ENCODE results near the gene ATXN2. TPM values are rescaled to one million over a fixed set of nuclear protein-coding genes. Genes with fewer than 3 reads are reported as not detected.
A peak's percentile ranks its signal among the peaks of the same experiment; 100 is the strongest.
"Not testable (repeated sequence)": the region's sequence is repeated elsewhere in the genome, so short reads cannot be mapped to it uniquely, and the experiment has no call there.

Gene ATXN2
- polyA plus RNA-seq, 1 donor = 54.3 TPM

DNA sequence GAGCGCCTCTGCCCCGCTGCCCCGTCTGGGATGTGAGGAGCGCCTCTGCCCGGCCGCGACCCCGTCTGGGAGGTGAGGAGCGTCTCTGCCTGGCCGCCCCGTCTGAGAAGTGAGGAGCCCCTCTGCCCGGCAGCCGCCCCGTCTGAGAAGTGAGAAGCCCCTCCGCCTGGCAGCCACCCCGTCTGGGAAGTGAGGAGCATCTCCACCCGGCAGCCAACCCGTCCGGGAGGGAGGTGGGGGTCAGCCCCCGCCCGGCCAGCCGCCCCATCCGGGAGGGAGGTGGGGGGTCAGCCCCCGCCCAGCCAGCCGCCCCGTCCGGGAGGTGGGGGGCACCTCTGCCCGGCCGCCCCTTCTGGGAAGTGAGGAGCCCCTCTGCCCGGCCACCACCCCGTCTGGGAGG, 91.9 kb downstream of the ATXN2 start:
- H3K27me3 ChIP-seq (ENCODE audit: control insufficient read depth, insufficient read depth, low read length); H3K4me1 ChIP-seq (ENCODE audit: control insufficient read depth, insufficient read depth, low read length); H3K9me3 ChIP-seq (ENCODE audit: control insufficient read depth, low read depth, low read length); H3K27ac ChIP-seq (ENCODE audit: low read length); H3K4me3 ChIP-seq (ENCODE audit: low read length); DNase-seq: not testable (repeated sequence)
- H3K36me3 ChIP-seq (ENCODE audit: control insufficient read depth, insufficient read depth, low read length) = peaks cover 57% of the 10 kb centered on the region
- no CpG with 5 or more reads among the region's 31 CpGs for WGBS (ENCODE audit: insufficient coverage, low lambda C conversion rate)

- 100% methylated on average over 1 of the region's 2 CpGs for WGBS (ENCODE audit: insufficient coverage, low lambda C conversion rate)
- no peaks in the 10 kb centered on the region for H3K9me3 ChIP-seq (ENCODE audit: control insufficient read depth, low read depth, low read length)
- H3K4me3 ChIP-seq (ENCODE audit: low read length) = no peak overlapping the region
- DNase-seq = no peak
- no peak overlapping the region for H3K27ac ChIP-seq (ENCODE audit: low read length)
- H3K4me1 ChIP-seq (ENCODE audit: control insufficient read depth, insufficient read depth, low read length) = no peaks in the 10 kb centered on the region
- H3K36me3 ChIP-seq (ENCODE audit: control insufficient read depth, insufficient read depth, low read length) = peaks cover 55% of the 10 kb centered on the region
- H3K27me3 ChIP-seq (ENCODE audit: control insufficient read depth, insufficient read depth, low read length) = no peaks in the 10 kb centered on the region
These were observed 92.9 kb downstream of the ATXN2 start for GRCh38 chr12:111506260-111506659.

DNA sequence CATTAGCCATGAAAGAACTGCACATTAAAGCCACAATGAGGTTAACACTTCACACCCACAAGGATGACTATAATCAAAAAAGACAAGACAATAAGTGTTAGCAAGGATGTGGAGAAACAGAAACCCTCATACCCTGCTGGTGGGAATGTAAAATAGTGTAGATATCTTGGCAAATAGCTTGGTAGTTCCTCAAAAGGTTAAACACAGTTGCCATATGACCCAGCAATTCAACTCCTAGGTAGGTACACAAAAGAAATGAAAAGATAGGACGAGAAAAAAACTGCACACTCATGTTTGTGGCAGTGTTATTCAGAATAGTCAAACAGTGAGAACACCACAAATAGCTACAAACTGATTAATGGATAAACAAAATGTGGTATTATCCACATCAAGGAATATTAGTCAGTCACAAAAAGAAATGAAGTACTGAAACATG, 93.5 kb downstream of the ATXN2 start:
- WGBS (ENCODE audit: insufficient coverage, low lambda C conversion rate) = 60% methylated on average over 1 of the region's 1 CpG
- H3K9me3 ChIP-seq (ENCODE audit: control insufficient read depth, low read depth, low read length) = no peaks in the 10 kb centered on the region
- no peak overlapping the region for H3K27ac ChIP-seq (ENCODE audit: low read length)
- H3K4me3 ChIP-seq (ENCODE audit: low read length) = no peak overlapping the region
- peaks cover 53% of the 10 kb centered on the region for H3K36me3 ChIP-seq (ENCODE audit: control insufficient read depth, insufficient read depth, low read length)
- no peaks in the 10 kb centered on the region for H3K4me1 ChIP-seq (ENCODE audit: control insufficient read depth, insufficient read depth, low read length)
- H3K27me3 ChIP-seq (ENCODE audit: control insufficient read depth, insufficient read depth, low read length) = no peaks in the 10 kb centered on the region
- no peak for DNase-seq

GRCh38 chr12:111503116-111503515, 96.0 kb downstream of the ATXN2 start:
- WGBS (ENCODE audit: insufficient coverage, low lambda C conversion rate) = 100% methylated on average over 1 of the region's 1 CpG
- DNase-seq = no peak
- Histone ChIP-seq H3K27ac (ENCODE audit: low read length) (no peak overlapping the region), H3K9me3 (ENCODE audit: control insufficient read depth, low read depth, low read length) (no peaks in the 10 kb centered on the region), H3K36me3 (ENCODE audit: control insufficient read depth, insufficient read depth, low read length) (peaks cover 46% of the 10 kb centered on the region), H3K27me3 (ENCODE audit: control insufficient read depth, insufficient read depth, low read length) (no peaks in the 10 kb centered on the region), H3K4me1 (ENCODE audit: control insufficient read depth, insufficient read depth, low read length) (no peaks in the 10 kb centered on the region), H3K4me3 (ENCODE audit: low read length) (no peak overlapping the region)

DNA sequence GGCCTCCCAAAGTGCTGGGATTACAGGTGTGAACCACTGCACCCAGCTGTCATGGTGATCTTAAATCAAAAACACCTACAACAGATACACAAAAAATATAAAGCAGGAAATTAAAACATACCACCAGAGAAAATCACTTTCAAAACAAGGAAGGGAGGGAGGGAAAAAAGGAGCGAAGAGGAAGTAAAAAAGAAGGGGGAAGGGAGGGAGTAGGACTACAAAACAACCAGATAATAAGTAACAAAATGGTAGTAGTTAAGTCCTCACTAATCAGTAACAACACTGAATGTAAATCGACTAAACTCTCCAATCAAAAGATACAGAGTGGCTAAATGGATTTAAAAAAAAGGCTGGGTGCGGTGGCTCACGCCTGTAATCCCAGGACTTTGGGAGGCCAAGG, 104.4 kb downstream of the ATXN2 start:
- 96% methylated on average over 2 of the region's 4 CpGs for WGBS (ENCODE audit: insufficient coverage, low lambda C conversion rate)
- Histone ChIP-seq H3K36me3 (ENCODE audit: control insufficient read depth, insufficient read depth, low read length) (peaks cover 56% of the 10 kb centered on the region), H3K27ac (ENCODE audit: low read length) (no peak overlapping the region), H3K27me3 (ENCODE audit: control insufficient read depth, insufficient read depth, low read length) (no peaks in the 10 kb centered on the region), H3K4me1 (ENCODE audit: control insufficient read depth, insufficient read depth, low read length) (no peaks in the 10 kb centered on the region), H3K4me3 (ENCODE audit: low read length) (no peak overlapping the region), H3K9me3 (ENCODE audit: control insufficient read depth, low read depth, low read length) (no peaks in the 10 kb centered on the region)
- no peak for DNase-seq

GRCh38 chr12:111492979-111493378, 106.1 kb downstream of the ATXN2 start:
- H3K27me3 ChIP-seq (ENCODE audit: control insufficient read depth, insufficient read depth, low read length); H3K9me3 ChIP-seq (ENCODE audit: control insufficient read depth, low read depth, low read length); H3K27ac ChIP-seq (ENCODE audit: low read length); DNase-seq; H3K4me3 ChIP-seq (ENCODE audit: low read length); H3K4me1 ChIP-seq (ENCODE audit: control insufficient read depth, insufficient read depth, low read length): not testable (repeated sequence)
- WGBS (ENCODE audit: insufficient coverage, low lambda C conversion rate) = no CpG with 5 or more reads among the region's 7 CpGs
- peaks cover 58% of the 10 kb centered on the region for H3K36me3 ChIP-seq (ENCODE audit: control insufficient read depth, insufficient read depth, low read length)

DNA sequence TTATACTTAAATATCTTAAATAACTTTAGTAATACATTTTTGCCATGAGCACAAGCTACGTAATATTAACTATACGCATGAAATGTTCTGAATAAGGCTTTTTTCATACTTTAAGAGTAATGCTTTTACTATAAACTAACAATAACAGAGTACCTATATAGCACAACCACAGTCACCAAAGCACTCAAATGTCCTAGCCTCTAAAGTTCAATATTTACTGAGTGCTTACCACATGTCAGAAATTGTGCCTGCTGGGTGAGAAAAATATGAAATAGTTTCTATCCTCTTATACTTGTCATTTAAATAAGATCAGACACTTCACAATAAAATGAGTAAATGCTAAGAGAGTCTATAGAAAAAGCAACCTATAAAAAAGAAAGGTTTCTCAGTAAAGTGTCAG, 110.3 kb downstream of the ATXN2 start:
- Histone ChIP-seq H3K27ac (ENCODE audit: low read length) (no peak overlapping the region), H3K9me3 (ENCODE audit: control insufficient read depth, low read depth, low read length) (no peaks in the 10 kb centered on the region), H3K36me3 (ENCODE audit: control insufficient read depth, insufficient read depth, low read length) (peaks cover 66% of the 10 kb centered on the region), H3K4me3 (ENCODE audit: low read length) (no peak overlapping the region), H3K27me3 (ENCODE audit: control insufficient read depth, insufficient read depth, low read length) (no peaks in the 10 kb centered on the region), H3K4me1 (ENCODE audit: control insufficient read depth, insufficient read depth, low read length) (no peaks in the 10 kb centered on the region)
- 100% methylated on average over 2 of the region's 2 CpGs for WGBS (ENCODE audit: insufficient coverage, low lambda C conversion rate)
- DNase-seq = no peak

GRCh38 chr12:111488271-111488670, 110.8 kb downstream of the ATXN2 start:
- Histone ChIP-seq H3K36me3 (ENCODE audit: control insufficient read depth, insufficient read depth, low read length) (peaks cover 69% of the 10 kb centered on the region), H3K4me3 (ENCODE audit: low read length) (no peak overlapping the region), H3K27me3 (ENCODE audit: control insufficient read depth, insufficient read depth, low read length) (no peaks in the 10 kb centered on the region), H3K27ac (ENCODE audit: low read length) (no peak overlapping the region), H3K4me1 (ENCODE audit: control insufficient read depth, insufficient read depth, low read length) (no peaks in the 10 kb centered on the region), H3K9me3 (ENCODE audit: control insufficient read depth, low read depth, low read length) (no peaks in the 10 kb centered on the region)
- 31% methylated on average over 2 of the region's 4 CpGs for WGBS (ENCODE audit: insufficient coverage, low lambda C conversion rate)
- DNase-seq = peak; percentile 10 to 24

- no peak overlapping the region for H3K4me3 ChIP-seq (ENCODE audit: low read length)
- no peaks in the 10 kb centered on the region for H3K9me3 ChIP-seq (ENCODE audit: control insufficient read depth, low read depth, low read length)
- no CpG with 5 or more reads among the region's 2 CpGs for WGBS (ENCODE audit: insufficient coverage, low lambda C conversion rate)
- no peaks in the 10 kb centered on the region for H3K27me3 ChIP-seq (ENCODE audit: control insufficient read depth, insufficient read depth, low read length)
- H3K4me1 ChIP-seq (ENCODE audit: control insufficient read depth, insufficient read depth, low read length) = no peaks in the 10 kb centered on the region
- no peak overlapping the region for H3K27ac ChIP-seq (ENCODE audit: low read length)
- H3K36me3 ChIP-seq (ENCODE audit: control insufficient read depth, insufficient read depth, low read length) = peaks cover 60% of the 10 kb centered on the region
- no peak for DNase-seq
These were observed 116.7 kb downstream of the ATXN2 start for GRCh38 chr12:111482462-111482861.

DNA sequence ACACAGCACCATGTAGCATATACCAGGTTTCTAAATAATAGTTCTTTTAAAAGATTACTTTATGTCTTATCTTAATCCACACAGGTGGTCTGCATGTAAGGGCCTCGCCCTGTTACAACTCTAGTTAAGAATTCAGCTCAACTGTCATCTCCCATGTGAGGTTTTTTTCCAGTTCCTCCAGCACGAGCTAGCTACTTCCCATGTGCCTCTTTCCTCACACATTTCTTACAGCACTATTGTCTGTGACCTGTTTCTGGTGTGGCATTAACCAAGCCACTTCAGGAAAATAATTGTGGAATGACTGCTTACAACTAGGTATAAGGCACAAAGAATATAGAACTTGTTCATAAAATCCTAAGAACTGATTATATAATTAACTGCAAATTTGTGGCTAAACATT, 127.9 kb downstream of the ATXN2 start:
- H3K27me3 ChIP-seq (ENCODE audit: control insufficient read depth, insufficient read depth, low read length) = no peaks in the 10 kb centered on the region
- H3K27ac ChIP-seq (ENCODE audit: low read length) = no peak overlapping the region
- no peak for DNase-seq
- H3K9me3 ChIP-seq (ENCODE audit: control insufficient read depth, low read depth, low read length) = no peaks in the 10 kb centered on the region
- peaks cover 52% of the 10 kb centered on the region for H3K36me3 ChIP-seq (ENCODE audit: control insufficient read depth, insufficient read depth, low read length)
- no peaks in the 10 kb centered on the region for H3K4me1 ChIP-seq (ENCODE audit: control insufficient read depth, insufficient read depth, low read length)
- H3K4me3 ChIP-seq (ENCODE audit: low read length) = no peak overlapping the region
- WGBS (ENCODE audit: insufficient coverage, low lambda C conversion rate) = no CpG with 5 or more reads among the region's 2 CpGs

GRCh38 chr12:111469401-111469800, 129.7 kb downstream of the ATXN2 start:
- WGBS (ENCODE audit: insufficient coverage, low lambda C conversion rate) = no CpG with 5 or more reads among the region's 2 CpGs
- Histone ChIP-seq H3K36me3 (ENCODE audit: control insufficient read depth, insufficient read depth, low read length) (peaks cover 47% of the 10 kb centered on the region), H3K4me1 (ENCODE audit: control insufficient read depth, insufficient read depth, low read length) (no peaks in the 10 kb centered on the region), H3K9me3 (ENCODE audit: control insufficient read depth, low read depth, low read length) (no peaks in the 10 kb centered on the region), H3K4me3 (ENCODE audit: low read length) (no peak overlapping the region), H3K27me3 (ENCODE audit: control insufficient read depth, insufficient read depth, low read length) (no peaks in the 10 kb centered on the region), H3K27ac (ENCODE audit: low read length) (no peak overlapping the region)
- no peak for DNase-seq
